ENCODE results near the gene MAP1S.
"Not testable (repeated sequence)": the region's sequence is repeated elsewhere in the genome, so short reads cannot be mapped to it uniquely, and the experiment has no call there.

Gene MAP1S

GRCh38 chr19:17772172-17772571 is 52.9 kb downstream of the MAP1S start:
- Histone ChIP-seq H3K9me3 (ENCODE audit: control insufficient read depth, low read length) (no peaks in the 10 kb centered on the region), H3K27me3 (replicated peaks; ENCODE audit: control insufficient read depth, insufficient read depth, low read length) (no peaks in the 10 kb centered on the region), H3K4me1 (ENCODE audit: control insufficient read depth, insufficient read depth, low read length) (peaks cover 22% of the 10 kb centered on the region), H3K9ac (ENCODE audit: low read length) (no peak overlapping the region), H3K36me3 (ENCODE audit: control insufficient read depth, insufficient read depth, low read length, severe bottlenecking) (no peaks in the 10 kb centered on the region), H3K4me3 (ENCODE audit: low read length) (no peak overlapping the region)
- no peak for DNase-seq (ENCODE audit: low read depth)

DNA sequence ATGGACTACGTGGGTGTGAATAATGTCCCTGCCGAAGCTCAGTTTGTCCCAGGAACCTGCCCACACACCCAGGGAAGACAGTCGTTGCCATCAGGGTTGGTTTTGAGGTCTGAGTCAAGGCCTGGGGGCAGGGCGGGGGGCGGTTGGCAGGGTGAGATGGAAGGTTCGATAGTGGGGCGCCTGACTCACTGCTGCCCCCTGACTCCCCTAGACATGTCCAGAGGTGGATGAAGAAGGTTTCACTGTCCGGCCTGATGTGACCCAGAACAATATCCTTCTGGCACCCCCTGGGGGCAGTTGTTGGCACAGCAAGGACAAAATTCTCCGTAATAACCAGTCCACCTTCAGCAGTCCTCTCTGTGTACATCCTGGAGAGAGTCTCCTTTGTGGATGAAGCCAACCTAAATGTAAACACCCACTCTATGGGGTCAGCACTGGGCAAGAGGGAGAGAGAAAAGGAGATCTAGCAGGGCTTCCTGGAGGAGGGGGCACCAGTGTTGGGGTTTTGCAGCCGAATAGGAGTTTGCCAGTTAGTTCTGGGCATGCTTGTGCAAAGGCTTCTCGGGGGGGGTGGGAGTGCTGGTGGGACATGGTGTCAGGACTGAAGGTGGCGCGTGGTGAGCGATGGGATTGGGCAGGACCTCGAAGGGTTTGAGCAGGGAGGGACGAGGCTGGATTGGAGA is 56.1 kb downstream of the MAP1S start:
- peak overlapping the region; percentile 61 for H3K9ac ChIP-seq (ENCODE audit: low read length)
- peaks cover 35% of the 10 kb centered on the region for H3K4me1 ChIP-seq (ENCODE audit: control insufficient read depth, insufficient read depth, low read length)
- H3K9me3 ChIP-seq (ENCODE audit: control insufficient read depth, low read length), result no peaks in the 10 kb centered on the region
- no peak overlapping the region for H3K4me3 ChIP-seq (ENCODE audit: low read length)
- H3K27me3 ChIP-seq (replicated peaks; ENCODE audit: control insufficient read depth, insufficient read depth, low read length), result no peaks in the 10 kb centered on the region
- DNase-seq (ENCODE audit: low read depth), result peak; percentile 57
- no peaks in the 10 kb centered on the region for H3K36me3 ChIP-seq (ENCODE audit: control insufficient read depth, insufficient read depth, low read length, severe bottlenecking)

GRCh38 chr19:17775991-17776803 is 56.9 kb downstream of the MAP1S start:
- Histone ChIP-seq H3K9me3 (ENCODE audit: control insufficient read depth, low read length) (no peaks in the 10 kb centered on the region), H3K4me3 (ENCODE audit: low read length) (peak overlapping the region; percentile 54), H3K27me3 (replicated peaks; ENCODE audit: control insufficient read depth, insufficient read depth, low read length) (no peaks in the 10 kb centered on the region), H3K36me3 (ENCODE audit: control insufficient read depth, insufficient read depth, low read length, severe bottlenecking) (no peaks in the 10 kb centered on the region), H3K4me1 (ENCODE audit: control insufficient read depth, insufficient read depth, low read length) (peaks cover 35% of the 10 kb centered on the region), H3K9ac (ENCODE audit: low read length) (peak overlapping the region; percentile 75)
- DNase-seq (ENCODE audit: low read depth), result no peak

DNA sequence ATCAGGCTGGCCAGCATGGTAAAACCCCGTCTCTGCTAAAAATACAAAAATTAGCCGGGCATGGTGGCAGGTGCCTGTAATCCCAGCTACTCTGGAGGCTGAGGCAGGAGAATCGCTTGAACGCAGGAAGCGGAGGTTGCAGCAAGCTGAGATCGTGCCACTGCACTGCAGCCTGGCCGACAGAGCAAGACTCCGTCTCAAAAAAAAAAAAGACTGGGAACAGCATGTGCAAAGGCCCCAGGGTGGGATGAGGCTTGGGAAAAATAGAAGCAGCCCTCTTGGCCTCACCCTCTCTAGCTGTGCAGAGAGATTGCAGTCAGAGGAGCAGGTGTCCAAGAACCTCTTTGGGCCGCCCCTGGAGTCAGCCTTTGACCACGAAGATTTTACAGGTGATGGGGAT is 58.6 kb downstream of the MAP1S start:
- not testable (repeated sequence) for H3K4me3 ChIP-seq (ENCODE audit: low read length); H3K27me3 ChIP-seq (replicated peaks; ENCODE audit: control insufficient read depth, insufficient read depth, low read length); H3K9me3 ChIP-seq (ENCODE audit: control insufficient read depth, low read length); H3K9ac ChIP-seq (ENCODE audit: low read length); DNase-seq (ENCODE audit: low read depth); H3K36me3 ChIP-seq (ENCODE audit: control insufficient read depth, insufficient read depth, low read length, severe bottlenecking)
- H3K4me1 ChIP-seq (ENCODE audit: control insufficient read depth, insufficient read depth, low read length), result peaks cover 35% of the 10 kb centered on the region

DNA sequence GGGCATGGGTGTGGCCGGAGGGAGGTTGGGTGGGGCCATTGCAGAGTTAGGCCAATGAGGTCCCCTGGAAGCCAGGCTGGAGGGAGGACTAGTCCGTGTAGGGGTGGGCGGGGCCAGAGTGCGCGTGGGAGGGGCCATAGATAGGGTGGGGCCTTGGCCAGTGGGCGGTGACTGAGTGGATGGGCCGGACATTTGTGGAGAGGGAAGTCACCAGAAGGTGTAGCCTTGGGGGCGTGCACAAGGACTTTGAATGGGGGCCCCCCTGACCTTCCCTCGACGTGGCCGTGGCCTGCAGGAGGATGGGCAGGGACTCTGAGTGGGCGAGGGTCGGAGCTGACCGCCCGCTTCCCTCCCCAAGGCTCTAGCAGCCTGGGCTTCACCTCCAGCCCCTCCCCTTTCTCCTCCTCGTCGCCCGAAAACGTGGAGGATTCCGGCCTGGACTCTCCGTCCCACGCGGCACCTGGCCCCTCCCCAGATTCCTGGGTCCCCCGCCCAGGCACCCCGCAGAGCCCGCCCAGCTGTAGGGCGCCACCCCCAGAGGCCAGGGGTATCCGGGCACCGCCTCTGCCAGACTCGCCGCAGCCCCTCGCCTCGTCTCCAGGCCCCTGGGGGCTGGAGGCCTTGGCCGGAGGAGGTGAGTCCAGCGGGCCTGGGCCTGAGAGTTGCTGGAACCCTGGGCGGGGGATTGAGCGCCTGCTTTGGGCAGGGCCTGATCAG is 59.1 kb downstream of the MAP1S start:
- no peaks in the 10 kb centered on the region for H3K36me3 ChIP-seq (ENCODE audit: control insufficient read depth, insufficient read depth, low read length, severe bottlenecking)
- peak overlapping the region; percentile 18 for H3K9ac ChIP-seq (ENCODE audit: low read length)
- H3K4me1 ChIP-seq (ENCODE audit: control insufficient read depth, insufficient read depth, low read length), result peaks cover 35% of the 10 kb centered on the region
- no peaks in the 10 kb centered on the region for H3K27me3 ChIP-seq (replicated peaks; ENCODE audit: control insufficient read depth, insufficient read depth, low read length)
- DNase-seq (ENCODE audit: low read depth), result peak; percentile 20
- H3K9me3 ChIP-seq (ENCODE audit: control insufficient read depth, low read length), result no peaks in the 10 kb centered on the region
- peak overlapping the region; percentile 39 for H3K4me3 ChIP-seq (ENCODE audit: low read length)

GRCh38 chr19:17778968-17779929 is 60.0 kb downstream of the MAP1S start:
- Histone ChIP-seq H3K27me3 (replicated peaks; ENCODE audit: control insufficient read depth, insufficient read depth, low read length) (no peaks in the 10 kb centered on the region), H3K36me3 (ENCODE audit: control insufficient read depth, insufficient read depth, low read length, severe bottlenecking) (no peaks in the 10 kb centered on the region), H3K4me1 (ENCODE audit: control insufficient read depth, insufficient read depth, low read length) (peaks cover 35% of the 10 kb centered on the region), H3K4me3 (ENCODE audit: low read length) (peak overlapping the region; percentile 39), H3K9me3 (ENCODE audit: control insufficient read depth, low read length) (no peaks in the 10 kb centered on the region), H3K9ac (ENCODE audit: low read length) (peak overlapping the region; percentile 18)
- no peak for DNase-seq (ENCODE audit: low read depth)

DNA sequence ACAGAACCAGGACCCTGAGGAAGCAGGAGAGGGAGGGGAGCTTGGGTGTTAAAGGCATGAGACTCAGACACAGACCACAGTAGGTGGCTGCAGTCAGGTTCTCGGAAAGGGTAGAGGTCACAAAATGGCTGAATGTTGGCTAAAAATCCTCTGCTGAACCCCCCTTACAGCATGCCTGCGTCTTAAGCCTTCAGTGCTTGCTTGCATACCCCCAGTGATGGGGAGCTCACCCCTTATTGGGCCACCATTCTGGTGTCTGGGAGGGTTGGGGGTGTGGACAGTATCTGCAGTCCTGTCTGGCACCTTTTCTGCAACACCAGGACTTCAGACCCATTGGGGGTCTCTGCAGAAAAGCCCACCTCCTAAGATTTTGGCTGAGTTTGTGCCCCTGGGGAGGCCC is 61.5 kb downstream of the MAP1S start:
- DNase-seq (ENCODE audit: low read depth), result no peak

DNA sequence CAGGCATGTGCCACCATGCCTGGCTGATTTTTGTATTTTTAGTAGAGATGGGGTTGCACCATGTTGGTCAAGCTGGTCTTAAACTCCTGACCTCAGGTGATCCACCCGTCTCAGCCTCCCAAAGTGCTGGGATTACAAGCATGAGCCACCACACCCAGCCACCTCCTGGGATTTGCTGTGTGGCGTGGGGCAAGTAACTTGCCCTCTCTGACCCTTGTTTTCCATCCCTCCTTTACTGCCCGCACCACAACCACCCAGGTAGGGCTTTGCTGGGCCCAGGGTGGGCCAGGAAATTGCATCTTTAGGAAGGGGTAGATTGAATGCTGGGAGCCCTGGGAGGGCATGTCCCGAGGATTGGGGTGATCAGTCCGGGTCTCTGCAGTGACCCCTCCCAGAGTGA is 64.4 kb downstream of the MAP1S start:
- H3K4me3 ChIP-seq (ENCODE audit: low read length); H3K4me1 ChIP-seq (ENCODE audit: control insufficient read depth, insufficient read depth, low read length); H3K27me3 ChIP-seq (replicated peaks; ENCODE audit: control insufficient read depth, insufficient read depth, low read length); H3K9me3 ChIP-seq (ENCODE audit: control insufficient read depth, low read length); DNase-seq (ENCODE audit: low read depth); H3K36me3 ChIP-seq (ENCODE audit: control insufficient read depth, insufficient read depth, low read length, severe bottlenecking): not testable (repeated sequence)
- peak overlapping the region; percentile 10 for H3K9ac ChIP-seq (ENCODE audit: low read length)

More for the DNA sequence above, 61.5 kb downstream of the MAP1S start:
- Histone ChIP-seq H3K36me3 (ENCODE audit: control insufficient read depth, insufficient read depth, low read length, severe bottlenecking) (no peaks in the 10 kb centered on the region), H3K9ac (ENCODE audit: low read length) (no peak overlapping the region), H3K4me3 (ENCODE audit: low read length) (no peak overlapping the region), H3K27me3 (replicated peaks; ENCODE audit: control insufficient read depth, insufficient read depth, low read length) (no peaks in the 10 kb centered on the region), H3K4me1 (ENCODE audit: control insufficient read depth, insufficient read depth, low read length) (peaks cover 26% of the 10 kb centered on the region), H3K9me3 (ENCODE audit: control insufficient read depth, low read length) (no peaks in the 10 kb centered on the region)
